RPMI8226 (cell line): ENCODE measurements around the gene SYT15.

Source experiments
- DNase-seq: peaks from one replicate; pipeline ENCODE4 v3.0.0-alpha.2; 2015

The SYT15 gene

DNA sequence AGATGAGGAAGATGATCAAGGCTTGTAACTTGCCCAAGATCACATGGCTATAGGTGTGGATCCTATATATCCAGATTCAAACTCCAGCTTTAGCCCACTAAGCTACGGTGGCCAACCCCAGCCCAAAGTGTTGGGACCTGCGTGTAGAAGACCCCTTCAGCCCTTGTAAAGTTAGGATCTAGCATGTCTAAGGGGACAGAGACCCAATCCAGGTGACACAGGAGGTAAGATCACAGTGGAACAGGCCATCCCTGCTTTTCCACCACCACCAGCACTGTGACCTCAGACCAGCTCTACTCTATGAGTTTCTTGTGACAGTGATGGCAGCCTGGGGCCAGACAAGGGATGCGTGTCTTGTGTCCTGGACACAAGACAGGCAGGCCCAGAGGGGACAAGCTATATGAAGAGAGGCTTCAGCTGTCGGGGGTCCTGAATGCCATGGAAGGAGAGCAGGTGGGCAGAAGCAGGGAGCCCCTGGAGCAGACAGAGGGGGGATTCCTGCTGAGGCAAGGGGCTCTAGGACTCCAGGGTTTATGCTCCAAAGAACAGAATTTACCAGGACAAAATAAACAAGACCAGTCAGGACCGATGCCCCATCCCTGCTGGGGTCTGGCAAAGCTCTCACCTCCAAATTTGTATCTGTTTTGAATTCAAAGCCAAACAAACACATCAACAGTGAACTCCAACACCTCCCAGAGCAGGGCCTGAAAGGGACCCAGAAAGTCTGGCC is 32.9 kb upstream of the SYT15 start:
- no peak for DNase-seq

DNA sequence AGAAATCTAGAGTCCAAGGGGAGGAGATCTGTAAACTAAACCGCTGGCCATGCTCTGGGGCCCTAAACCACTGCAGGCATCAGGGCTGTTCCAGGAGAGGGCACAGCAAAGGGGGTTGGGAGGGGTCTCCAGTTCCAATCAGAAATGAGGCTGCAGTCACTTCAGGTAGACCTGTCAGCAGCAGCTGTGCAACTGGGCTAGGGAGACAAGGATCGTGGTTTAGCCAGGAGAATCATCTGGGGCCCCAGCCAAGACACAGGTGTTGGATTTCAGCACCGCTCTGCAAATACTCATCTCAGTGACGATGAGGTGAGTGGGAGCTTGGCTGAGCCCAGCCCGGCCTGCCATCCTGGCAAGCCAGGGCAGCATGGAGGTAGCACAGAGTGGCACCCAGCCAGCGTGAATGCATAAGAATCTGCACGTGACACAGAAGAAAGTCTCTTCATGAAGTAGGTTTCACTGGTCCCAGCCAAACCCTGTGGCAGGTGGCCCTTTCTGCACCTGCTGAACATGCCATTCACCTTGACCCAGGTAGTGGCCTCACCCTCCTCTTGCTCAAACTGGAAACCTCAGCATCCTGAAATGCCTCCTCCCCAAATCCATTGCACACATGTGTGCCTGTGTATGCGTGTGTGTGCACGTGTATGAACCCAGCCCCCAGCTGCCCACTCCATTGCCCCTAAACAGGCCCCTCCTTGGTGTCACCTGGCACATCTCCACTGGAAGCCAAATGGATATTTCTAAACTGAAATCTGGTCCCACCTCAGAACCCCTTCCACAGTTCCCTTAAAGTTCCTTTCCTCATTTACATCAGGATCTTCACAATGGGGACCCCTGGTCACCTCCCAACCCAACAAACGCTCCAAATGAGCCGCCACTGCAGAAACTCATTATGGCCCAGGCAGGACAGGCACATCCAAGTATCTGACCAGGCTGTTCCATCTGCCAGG is 32.1 kb upstream of the SYT15 start:
- peak; percentile 69 for DNase-seq

DNA sequence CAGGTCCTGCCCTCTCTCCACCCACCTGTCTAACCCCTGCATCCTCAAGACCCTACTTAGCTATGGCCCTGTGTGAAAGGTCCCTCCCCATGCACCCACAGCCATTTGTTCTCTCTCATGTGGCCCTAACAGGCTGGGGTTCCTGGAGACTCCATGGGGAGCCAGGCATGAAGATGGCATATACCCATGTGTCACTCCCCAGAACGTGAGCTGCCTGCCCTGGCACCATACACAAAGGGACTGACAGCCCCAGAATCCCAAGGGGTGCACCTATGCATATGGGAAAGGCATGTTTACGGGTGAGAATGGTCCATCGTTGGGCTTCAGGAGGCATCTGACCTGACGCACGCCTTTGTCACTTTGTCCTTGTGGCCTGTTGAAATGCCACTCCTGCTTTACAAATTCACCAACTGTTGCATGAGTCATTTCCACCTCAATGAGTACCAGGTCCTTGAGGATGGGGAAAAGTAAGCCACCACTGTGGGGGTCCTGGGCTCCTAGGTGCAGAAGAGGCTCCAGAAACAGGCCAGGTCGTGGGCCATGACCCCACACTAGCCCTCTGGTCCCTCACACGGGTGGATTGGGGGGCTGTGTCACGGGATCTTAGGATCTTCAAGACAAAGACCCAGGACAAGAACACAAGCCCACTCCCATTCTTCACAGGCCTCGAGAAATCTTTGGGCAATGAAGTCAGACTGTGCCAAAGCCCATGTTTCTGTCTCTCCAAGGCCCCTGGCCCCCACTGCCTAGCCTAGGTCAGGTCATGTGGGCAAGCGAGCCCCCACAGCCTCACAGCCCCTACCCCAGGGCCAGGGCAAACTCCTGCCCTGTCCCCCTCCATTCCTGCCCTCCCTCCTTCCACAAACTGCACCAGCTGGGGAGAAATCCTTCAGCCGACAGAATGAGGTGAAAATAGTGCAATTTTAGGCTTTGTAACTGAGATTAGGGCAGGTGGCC is 31.1 kb upstream of the SYT15 start:
- DNase-seq: no peak

DNA sequence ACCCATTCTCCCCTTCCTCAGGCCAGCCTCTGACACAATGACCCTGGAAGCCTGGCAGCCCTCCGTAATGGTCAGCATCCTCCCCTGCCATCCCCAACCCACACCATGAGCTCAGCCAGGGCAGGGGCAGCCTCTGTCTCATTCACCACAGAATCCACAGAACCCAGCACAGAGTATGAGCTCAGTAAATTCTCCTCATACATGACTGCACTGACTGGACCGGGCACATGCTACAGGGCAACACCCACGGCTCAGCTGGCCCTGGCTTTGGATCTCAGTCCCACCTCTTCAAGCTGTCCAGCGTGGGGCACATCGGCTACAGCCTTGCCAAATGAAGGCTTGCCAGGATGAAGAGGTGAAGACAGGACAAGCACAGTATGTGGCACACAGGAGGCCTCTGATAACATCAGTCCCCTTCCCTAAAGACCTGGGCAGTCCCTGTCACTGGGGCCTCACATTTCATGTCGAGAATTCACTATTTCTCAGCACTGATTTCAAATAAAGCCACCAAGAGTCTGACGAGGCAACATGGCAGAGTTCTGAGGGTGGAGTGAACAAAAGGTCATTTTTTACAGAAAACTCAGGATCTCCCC is 30.3 kb upstream of the SYT15 start:
- DNase-seq: no peak

DNA sequence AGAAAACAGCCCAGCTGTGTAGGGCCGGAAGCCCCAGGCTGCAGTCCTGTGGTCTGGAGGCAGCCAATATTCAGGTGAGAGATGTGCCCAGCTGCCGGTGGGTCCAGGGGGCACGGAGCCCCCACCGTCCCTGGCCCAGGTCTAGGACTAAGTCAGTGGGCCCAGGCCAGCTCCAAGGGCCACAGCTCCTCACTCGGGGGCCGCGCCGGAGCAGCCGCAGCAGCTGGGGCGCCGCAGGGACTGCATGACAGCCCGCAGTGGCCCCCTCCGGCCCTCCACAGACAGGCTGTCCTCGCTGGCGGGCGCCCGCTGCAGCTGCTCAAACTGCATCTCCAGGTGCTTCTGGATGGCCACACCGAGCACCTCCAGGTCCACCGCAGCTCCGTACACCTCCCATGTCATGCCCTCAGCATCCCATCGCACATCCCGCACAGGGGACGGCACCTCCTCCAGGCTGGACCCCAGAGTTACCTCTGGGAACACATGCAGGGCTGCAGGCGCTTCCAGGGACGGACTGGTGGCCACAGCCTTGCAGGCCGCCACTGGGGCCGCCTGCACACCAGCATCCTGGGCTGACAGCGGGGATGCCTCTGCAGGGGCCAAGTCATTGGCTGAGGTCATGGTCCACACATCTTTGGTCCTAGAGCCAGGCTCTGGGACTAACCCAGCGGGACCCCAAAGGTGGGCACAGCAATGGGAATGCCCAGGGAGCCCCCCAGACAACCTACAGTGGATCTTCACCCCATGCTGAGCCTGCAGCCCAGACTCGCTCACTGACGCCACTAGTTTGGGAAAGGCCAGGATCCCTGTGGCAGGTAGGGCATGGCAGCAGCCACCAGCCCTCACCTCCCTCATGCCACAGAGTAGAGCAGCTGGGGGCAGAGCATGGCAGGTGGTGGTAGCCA is 29.5 kb upstream of the SYT15 start:
- DNase-seq: no peak

DNA sequence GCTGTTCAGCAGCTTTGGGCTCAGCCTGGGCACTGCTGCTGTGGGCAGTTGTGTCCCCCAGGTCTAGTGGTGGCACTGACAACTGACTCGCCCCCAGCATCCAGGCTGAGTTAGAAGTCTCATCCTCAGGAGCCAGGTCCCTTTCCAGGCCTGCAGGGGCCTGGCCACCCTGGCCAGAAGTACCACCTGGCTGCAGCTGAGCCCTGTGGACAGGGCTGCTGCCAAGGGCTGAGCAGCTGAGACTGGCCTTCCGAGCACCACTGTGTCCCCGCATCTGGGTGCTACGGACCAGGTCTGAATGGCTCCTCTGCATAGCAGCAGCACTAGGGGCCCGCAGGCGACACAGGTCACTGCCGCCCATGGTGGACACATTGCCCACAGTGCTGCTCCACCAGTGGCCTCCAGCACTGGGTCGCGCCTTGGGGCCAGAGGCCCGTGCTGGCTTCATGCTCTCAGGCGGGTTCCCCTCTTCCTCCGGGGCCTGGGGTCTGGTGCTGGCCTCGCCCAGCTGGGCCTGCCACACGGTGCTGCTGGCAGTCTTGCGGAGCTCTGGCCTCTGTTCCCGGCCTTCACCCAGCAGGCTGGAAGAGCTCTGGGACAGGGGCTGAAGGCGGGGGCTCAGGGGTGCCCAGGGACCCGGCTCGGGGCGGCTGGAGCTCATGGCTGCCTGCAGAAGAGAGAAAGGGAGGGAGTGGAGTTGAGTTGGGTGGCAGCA is 28.7 kb upstream of the SYT15 start:
- no peak for DNase-seq

DNA sequence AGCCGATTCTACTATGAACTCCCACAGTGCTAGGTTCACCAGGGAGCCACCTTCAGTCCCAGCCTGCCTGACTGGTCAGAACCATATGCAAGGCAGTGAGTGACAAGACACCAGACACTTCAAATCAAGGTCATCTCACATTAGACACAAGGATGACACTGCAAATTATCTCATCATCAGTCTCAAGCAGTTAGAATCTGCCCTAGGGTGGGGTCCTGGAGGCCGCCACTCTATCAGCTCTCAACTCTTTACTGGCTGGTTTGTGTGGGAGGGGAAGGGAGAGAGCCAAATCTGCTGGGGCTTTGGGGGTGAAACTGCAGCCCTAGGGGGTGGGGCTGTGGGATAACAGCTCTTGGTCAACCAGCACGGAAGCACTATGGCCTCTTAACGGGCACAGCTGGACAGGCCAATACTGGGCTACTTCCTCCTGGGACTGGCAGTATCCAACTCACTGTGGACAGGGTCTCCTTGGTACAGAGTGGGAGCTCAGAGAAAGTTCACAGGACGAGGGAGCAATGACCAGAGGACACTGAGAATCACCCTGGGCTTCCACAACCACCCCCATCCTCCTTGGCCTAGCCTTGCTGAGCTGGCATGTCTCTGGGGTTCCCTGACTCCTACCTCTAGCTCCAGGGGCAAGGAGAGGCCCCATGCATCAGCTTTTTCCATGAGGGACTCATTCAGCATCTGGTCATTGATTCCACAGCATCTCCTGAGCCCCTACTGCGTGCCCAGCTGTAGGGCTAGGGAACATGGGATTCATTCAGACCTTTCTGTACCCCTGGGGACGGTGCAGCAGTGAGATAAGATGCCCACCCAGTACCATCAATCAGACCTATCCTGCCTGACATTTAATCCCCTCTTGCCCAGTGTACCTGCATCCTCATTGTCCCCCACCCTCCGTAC is 27.9 kb upstream of the SYT15 start:
- no peak for DNase-seq

DNA sequence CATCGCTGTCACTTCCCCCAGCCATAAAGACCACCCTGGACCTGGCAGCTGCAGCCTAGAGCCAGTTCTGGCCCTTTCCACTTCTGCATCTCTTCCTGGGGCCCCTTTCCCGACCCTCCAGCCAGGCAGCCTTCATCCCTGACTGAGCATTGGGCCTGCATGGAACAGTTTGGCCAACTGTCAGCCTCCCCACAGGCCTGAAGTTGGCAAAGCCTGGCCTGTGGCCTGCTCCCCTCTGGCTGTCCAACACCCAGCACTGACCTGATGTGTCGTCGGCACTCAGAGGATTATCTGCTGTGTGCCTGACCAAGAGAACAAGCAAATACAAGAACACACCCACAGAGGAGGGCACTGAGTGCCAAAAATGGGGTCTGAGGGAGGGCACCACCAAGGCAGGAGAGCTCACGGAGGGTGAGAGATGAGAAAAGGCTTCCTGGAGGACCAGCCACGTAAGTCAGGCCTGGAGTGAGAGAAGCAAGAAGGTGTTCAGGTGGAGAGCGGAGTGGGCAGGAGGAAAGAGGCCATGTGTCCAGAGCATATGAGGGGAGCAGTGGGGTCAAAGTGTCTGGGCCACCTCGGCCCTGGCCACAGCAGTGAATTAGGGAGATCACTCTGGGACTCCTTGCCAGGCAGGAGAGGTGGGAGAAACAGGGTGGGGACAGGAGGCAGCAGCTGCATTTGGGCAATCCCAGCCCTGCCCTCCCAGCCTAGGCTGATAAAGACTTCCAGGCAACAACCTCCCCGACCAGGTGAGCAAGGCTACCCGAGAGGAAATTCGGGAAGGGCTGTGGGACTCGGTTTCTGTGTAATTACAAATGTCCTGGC is 27.0 kb upstream of the SYT15 start:
- no peak for DNase-seq

DNA sequence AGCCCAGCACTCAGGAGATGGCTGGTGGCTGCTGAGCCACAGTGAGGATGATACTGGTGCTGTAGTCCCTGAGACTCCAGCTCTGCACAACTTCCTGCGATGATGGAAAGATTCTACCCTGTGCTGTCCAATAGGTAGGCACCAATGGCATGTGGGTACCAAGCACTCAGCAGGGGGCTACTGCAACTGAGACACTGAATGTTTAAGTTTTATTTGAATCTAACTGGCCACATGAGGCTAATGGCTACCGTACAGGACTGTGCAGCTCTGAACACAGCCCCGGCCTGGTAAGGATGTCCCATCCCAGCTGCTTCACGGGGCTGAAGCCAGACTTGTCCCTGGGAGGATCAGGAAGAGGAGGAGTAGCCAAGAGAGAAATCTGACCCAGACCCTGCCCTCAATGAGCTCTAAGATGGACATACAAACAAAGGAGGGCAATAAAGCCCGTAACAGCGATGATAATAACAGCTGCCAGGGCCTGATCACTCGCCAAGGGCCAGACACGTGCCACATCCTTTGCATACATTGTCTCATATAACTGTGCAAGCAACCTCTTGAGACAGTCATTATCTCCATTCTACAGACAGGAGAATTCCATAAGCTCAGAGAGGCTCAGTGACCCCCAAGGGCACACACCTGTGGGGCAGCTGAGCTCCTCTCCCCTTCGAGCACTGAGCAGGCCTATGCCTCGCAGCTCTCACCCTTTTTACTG is 26.2 kb upstream of the SYT15 start:
- DNase-seq: no peak

DNA sequence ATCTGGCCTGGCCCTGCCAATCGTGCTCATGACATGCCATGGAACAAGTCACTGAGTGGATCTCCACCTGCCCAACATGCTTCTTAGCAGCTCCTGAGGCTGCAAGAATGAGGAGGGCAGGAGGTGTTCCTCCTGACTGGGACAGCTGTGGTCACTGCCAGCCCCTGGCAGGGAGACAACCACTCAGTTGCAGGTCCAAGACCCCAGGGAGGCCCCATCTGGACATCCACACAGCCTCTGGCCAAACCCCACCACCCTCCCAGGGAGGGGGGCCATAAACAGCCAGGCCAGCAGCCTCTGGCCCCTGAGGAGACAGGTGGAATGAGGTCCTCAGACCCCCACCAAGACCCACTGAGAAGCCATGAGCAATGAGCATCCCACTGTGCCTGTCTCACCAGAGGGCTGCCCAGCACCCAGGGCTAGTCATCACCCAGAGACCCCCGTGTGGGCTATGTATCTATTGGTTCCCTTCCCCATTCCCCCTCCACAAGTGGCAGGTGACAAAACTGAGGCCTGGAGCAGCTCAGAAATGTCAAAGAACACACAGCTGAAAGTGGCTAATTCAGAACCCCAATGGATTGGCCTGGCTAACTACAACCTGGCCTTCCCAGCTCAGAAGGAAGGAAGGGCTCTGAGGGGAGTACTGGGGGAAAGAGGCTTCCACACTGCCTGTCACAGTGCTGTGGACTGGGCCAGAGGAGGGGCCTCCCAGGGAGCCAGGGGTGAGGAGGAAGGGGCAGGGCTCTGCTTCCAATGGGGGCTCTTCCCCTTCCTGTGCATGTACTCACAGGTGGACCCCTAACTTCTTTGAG is 25.5 kb upstream of the SYT15 start:
- DNase-seq: no peak

DNA sequence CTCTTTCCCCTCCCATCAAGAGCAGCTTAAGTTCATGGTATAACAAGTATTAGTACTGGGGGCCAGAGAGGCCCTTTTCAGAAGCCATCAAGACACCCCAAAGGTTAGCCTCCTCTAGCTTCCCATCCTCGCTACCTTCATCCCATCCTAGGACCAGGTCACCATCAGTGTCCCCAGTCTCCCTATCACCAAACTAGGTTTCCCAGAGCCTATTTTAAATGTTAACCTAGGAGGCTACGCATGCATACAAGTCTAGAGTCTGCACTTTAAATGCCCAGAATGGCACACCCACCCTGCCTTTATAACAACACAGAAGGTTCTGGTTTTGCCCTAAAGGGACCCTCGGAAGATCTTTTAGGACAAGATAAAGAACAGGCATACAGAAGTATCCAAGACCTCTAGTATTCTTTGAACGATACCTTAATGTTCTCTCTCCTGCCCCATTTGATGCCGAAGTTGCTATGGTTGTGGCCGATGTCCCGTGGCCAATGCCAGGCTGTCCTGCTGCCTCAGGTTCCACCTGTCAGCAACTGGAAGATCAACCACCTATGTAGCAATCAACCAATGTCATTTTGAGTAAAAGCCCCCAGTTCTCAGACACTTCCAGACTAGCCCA is 24.7 kb upstream of the SYT15 start:
- DNase-seq: no peak

DNA sequence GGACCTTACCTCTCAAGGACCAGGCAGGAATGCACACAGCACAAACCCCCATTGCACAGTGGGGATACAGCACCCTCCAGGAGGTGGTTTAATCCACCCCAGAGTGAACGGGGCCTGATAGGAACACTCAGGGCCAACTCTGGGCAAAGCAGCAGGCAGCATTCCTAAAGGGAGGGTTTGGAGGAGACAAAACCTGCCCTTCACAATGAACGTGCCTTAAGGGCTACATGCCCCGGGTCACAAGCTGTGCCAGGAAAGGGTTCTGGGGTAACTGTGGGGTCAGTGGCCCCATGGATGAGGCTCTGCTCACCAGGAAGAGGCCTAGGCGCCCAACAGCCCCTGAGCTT is 23.6 kb upstream of the SYT15 start:
- DNase-seq: no peak

DNA sequence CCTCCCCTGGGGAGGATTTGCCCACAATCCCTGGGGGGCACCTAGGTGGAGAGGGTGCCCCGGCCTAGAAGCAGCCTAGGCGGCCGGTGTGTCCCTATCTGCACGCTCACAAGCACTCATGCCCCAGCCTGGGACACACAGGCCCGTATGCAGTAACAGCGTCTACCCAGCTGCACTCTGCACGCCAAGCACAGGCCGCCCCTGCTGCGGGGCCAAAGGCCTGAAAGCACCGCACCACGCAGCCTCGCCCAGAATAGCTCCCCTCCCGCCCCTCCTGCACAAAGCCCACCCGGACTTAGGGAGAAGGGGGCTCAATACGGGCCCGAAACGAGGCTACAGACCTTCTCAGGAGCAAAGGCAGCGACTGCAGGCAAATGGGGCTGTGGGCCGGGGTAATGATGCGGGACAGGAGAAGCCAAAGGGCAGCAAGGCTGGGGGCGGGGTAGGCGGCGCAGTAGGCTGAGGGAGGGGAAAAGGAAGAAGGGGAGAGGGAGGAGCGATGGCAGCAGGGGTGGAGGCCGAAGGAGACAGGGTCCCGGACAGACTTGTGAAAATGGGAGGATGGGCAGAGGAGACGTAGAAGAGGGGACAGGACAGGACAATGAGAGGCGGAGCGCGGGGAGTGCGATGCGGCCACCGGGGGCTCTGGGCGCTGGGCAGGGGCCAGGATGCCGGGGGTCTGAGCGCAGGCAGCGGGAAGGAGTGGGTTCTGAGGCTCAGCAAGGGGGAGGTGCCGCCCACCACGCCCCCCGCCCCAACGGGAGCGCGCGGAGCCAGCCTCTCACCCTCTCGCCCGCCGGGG is 23.0 kb upstream of the SYT15 start:
- DNase-seq: no peak

DNA sequence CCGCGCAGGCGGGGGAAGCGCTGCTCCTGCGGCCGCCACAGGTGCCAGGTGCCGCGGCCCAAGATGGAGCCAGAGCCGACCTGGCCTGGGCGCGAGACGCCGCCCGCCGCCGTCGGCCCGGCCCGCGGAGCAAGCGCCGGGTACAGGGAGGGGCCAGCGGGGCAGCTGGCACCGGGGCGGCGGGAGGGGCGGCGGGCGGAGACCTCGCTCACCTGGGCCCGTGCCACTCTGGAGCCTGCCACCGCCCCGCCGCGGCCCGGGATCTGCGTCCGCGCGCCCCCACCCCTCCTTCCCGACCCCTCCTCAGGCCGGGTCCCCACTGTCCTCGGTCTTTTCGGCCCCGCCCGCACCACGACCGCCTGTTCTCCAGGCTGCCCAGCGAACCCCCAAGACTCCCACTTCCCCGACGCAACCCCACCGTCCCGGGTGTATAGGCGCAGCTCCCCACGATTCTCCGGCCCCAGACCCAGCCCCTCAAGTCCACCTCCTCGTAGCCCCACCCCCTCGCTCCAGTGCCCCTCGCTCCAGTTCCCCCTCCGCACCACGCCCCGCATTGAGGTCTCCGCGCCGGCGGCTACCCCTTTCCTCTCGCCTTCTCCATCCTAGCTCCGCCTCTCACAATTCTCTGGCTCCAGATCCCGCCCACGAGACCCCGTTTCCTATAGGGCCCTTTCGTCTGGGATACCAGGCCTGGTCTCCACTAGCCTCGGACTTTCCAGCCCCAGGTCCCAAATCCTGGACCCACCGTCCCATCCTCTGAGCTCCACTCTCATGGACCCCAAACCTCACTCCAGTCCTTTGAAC is 22.2 kb upstream of the SYT15 start, which contains the start of gene GPRIN2:
GPRIN2 (minus strand) TSS at position 144 of the 804 bp plus-strand sequence. CDS start 5,922 bp downstream, outside the sequence.
- DNase-seq: no peak
